C1 segment of cervical spinal cord (tissue), 14 donors: ENCODE results near the gene CMTM8.

Source experiments
- DNase-seq, 14 donors: peaks; one replicate each; lab custom pipeline; 2025; lab: John Stamatoyannopoulos, UW

The CMTM8 gene

GRCh38 chr3:32229565-32229964 is 8.9 kb upstream of the CMTM8 start:
- DNase-seq: no peak

DNA sequence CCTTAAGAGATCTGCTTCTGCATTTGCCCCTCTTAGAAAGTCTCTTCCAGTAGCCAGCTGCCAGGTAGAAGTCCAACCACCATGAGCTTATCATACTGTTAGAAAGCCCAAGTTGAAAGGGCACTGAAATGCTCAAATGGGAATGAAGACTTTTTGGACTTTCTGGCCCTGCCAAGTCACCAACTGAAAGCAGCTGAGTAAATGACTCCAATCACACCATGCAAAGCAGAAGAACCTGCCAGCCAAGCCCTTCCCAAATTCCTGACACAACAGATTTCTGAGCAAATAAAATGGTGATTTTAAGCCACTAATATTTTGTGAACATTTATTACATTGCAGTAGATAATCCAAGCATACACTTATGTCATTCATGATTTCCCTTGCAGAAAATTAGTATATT is 2.1 kb upstream of the CMTM8 start:
- DNase-seq: no peak

- DNase-seq: no peak
Measured at GRCh38 chr3:32237670-32238452, 619 bp upstream of the CMTM8 start.

DNA sequence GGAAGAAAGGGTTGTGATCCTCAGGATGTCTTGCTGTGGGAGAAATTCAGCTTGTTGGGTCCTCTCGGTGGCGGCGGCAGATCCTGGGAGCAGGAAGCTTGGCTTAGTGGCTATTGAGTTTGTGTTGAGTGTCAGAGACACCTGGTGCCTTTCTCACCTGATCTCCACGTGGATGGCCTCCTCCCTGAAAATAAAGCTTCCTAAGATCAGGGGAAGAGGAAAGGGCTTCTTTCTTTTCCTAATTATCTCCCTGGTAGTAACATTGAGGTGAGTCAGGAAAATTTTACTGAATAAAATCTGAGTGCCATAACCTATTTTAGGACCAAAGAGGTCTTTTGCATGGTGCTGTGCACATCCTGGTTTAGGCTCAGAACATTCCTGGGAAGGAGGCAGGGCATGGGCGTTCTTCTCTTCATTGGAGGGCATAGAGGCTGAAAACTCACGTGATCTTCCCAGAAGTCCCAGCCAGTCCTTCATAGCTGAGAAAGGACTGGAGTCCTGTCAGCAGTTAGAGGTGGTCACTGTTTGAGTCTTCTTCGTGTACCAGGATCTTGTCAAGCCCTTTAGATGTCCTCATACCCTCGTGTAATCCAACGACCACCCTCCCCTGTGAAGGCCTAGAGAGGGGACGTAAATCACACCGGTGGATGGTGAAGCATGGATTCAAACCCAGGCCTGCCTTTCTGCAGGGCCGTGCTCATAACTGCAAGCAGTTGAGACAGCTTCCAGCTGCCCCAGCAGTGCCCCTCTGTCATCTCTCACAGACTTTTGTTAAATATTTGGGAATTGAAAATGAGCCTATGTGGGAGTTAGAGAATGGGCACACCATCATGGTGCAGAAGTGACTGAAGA is 1.1 kb downstream of the CMTM8 start:
- DNase-seq: no peak

DNA sequence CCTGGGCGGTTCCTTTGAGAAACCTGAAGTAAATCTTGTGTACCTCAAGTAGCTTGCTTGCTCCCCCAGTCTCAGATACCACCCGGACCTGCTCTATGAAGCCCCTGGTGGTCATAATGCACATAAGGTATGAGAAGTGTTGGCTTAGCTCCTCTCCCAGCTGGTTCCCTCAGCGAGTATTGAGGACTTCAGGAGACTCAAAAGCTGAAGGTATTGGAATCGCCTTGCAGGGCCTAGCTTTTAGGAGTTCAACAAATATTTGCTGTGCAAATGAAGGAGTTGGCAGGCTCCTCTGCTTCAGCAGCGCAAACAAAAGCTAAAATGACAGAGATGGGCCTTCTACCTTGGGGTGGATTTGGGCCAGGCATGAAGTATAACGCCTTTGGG is 1.7 kb downstream of the CMTM8 start:
- DNase-seq: no peak

DNA sequence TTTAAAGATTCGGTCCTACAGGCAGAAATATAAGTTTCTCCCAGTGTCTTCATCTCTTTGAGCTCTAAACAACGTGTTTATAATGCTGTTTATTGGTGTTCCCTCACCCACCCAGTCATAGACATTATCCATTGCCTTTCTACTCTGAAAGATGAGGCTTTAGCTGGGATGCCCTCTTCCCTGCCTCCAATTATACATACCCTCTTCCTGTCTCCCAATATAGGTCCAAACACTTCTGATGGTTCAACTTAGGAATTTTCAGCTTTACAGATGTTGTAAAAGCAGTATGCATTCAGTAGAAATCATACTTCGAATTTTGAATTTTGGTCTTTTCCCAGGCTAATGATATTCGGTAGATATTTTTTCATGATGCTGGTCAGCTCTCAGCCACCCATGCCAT is 2.6 kb downstream of the CMTM8 start:
- DNase-seq: no peak

DNA sequence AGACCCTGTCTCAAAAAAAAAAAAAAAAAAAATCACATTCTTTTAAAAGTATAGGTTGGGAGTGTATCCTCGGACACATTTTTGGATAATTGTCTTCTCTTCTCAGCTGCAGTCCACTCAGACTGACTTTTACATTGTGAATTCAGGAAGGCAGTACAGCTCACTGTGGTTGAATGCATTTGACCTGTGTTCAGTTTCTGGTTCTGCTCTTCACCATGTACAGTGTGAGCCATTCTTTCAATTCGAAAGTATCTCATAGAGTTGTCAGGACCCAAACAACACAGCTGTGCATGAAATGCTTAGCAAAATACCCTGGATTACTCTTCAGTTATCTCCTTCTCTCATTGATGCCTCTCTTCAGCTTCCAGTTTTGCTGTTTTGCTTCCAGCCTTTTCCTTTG is 5.0 kb downstream of the CMTM8 start:
- DNase-seq: no peak

- DNase-seq: no peak
Measured at GRCh38 chr3:32245200-32245599, 6.7 kb downstream of the CMTM8 start.

DNA sequence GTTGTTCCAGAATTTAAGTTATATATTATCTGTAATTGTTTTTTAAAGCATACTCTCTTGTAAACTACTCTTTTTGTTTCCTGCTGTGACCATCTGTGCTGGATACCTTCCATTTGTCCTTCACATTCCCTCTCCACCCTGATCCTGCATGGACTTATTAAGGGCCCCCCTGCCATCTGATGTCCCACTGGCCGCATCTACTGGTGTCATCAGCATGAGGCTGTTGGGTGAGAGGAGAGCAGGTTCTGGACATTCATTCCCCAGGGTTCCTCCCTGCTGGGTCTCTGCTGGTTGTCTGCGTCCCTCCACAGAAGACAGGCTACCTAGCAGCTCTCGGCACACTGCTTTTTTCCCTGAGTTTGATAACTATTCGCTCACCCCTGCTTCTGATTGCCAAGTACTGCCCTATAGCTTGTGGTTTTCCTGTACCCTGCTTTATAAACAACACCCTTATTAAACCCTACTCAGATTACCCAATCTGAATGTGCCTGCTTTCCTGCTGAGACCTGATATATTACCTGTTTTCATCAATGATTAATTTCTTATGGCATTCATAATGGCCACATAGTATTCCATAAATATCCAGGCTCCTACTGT is 7.7 kb downstream of the CMTM8 start:
- no peak for DNase-seq

- DNase-seq: no peak
Measured at GRCh38 chr3:32249184-32249782, 10.8 kb downstream of the CMTM8 start.

GRCh38 chr3:32254268-32254667 is 15.8 kb downstream of the CMTM8 start:
- DNase-seq: no peak

- no peak for DNase-seq
Measured at GRCh38 chr3:32255345-32255744, 16.9 kb downstream of the CMTM8 start.

DNA sequence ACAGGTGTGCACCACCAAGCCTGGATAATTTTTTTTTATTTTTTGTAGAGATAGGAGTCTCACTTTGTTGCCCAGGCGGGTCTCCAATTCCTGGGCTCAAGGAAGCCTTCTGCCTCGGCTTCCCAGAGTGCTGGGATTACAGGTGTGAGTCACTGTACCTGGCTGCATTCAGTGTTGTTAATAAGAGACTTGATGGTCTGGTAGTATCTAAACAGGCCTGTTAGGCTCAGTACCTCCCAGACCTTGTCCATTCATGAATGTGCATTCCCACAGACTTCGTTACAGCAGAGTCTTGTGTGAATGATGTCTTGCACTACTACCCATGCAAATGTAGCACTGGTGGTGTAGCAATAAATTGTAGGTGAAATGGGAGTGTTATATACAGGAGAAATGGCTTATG is 17.7 kb downstream of the CMTM8 start:
- DNase-seq: no peak

DNA sequence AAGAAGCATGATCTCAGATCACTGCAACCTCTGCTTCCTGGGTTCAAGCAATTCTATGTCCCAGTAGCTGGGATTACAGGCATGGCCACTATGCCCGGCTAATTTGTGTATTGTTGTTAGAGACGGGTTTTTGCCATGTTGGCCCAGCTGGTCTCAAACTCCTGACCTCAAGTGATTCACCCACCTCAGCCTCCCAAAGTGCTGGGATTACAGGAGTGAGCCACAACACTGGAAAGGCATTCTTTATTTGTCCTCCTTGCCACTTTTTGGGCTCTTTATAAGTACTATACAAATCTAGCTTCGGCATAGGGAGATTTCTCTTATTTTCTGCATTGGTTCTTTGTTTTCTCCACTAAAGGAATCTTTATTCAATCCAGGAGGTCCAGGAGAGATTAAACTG is 18.6 kb downstream of the CMTM8 start:
- DNase-seq: no peak

DNA sequence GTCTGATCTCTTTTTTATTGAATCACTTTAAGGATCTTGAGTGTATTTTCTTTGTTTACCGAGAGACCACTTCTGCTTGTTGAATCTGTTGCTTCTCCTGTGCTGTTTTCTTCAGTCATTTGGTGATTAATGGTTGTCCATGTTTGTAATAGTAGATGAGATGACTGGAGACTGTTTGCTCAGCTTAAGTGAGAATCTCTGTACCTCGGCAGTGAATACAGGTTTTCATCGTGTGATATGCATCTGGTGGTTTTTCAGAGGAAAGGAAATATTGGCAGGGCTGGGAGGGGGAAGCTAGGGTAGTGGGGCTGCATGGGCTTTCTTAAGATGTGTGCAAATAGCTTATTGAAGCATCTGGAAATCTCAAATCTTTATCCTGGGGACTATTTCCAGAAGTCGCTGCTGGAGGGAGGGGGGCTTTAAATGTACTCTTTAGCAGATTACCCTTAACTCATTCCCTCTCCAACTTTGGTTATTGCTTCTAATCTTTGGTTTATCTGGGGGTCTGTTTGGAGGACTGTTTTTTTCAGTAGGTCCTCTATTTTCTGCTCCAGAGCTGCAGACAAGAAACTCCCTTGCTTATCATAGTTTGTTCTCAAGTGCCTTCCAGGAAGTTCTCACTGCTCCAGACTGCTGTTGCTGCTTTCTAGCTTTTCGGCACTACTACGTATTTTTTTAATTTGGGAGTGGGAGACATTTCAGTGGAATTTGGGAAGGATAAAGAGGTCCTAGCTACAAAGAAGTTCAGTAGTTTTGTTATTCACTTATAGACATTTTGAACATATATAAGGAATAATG is 19.4 kb downstream of the CMTM8 start:
- no peak for DNase-seq

DNA sequence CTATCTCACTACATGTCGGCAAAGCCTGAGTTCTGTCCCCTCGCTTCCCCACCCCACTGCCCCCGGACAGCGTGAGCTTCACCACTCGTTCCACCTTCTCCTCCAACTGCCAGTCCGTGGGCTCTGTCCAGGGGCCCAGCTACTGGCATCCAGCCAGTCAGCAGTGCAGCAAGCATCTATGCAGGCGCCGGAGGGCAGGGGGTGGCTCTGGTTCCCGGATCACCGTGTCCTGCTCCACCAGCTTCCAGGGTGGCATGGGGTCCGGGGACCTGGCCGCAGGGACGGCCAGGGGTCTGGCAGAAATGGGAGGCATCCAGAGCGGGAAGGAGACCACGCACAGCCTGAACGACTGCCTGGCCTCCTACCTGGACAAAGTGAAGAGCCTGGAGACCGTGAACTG is 20.4 kb downstream of the CMTM8 start:
- no peak for DNase-seq

GRCh38 chr3:32261545-32261944 is 23.1 kb downstream of the CMTM8 start:
- no peak for DNase-seq

GRCh38 chr3:32262201-32262600 is 23.7 kb downstream of the CMTM8 start:
- no peak for DNase-seq

DNA sequence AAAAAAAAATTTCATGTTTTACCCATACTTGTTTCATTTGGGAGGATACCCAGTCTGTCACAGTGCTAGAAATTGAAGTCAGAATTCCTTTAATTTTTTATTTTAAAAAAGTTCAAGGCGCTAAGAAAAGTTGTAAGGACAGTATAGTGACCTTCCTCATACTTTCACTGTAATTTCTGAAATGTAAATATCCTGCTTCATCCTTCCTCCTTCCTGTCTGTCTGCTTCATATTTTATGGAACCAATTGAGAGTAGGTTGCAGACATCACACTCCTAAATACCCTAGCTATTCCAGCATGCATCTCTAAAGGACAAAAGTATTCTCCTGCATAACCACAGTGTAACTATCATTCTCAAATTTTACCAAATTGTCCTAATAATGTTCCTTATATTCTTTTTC is 35.8 kb downstream of the CMTM8 start:
- DNase-seq: no peak

DNA sequence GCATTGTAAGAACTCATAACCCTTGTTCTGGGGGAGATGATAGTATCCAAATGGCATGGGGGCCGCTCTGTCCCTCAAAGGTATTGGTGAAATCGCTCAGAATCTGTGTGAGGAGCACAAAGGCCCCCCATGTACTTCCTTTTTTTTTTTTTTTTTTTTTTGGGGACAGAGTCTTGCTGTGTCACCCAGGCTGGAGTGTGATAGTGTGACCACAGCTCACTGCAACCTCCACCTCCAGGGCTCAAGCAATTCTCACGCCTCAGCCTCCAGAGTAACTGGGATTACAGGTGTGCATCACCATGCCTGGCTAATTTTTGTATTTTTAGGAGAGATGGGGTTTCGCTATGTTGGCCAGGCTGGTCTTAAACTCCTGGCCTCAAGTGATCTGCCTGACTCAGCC is 37.0 kb downstream of the CMTM8 start:
- no peak for DNase-seq

GRCh38 chr3:32276279-32276841 is 37.9 kb downstream of the CMTM8 start:
- no peak for DNase-seq
